Left ventricle myocardium inferior (tissue), 1 donor: Measurements from ENCODE around the gene KDM5B. TPM values are rescaled to one million over a fixed set of nuclear protein-coding genes. Genes with fewer than 3 reads are reported as not detected.
"Not testable (repeated sequence)": the region's sequence is repeated elsewhere in the genome, so short reads cannot be mapped to it uniquely, and the experiment has no call there.

Experiments
- DNase-seq: peaks from one replicate; pipeline ENCODE4 v3.0.0-alpha.2; 2020
- H3K27ac ChIP-seq: fragments of 200-600 bp; replicated peaks from 2 replicates; pipeline ENCODE4 v1.8.0; 2021
- H3K27me3 ChIP-seq: fragments of 200-600 bp; 2 replicates; pipeline ENCODE4 v1.8.0; 2021; ENCODE audit warnings: low read depth
- H3K36me3 ChIP-seq: fragments of 200-600 bp; 2 replicates; pipeline ENCODE4 v1.8.0; 2021
- H3K4me1 ChIP-seq: fragments of 200-600 bp; 2 replicates; pipeline ENCODE4 v1.8.0; 2021
- H3K4me3 ChIP-seq: fragments of 200-600 bp; 2 replicates; pipeline ENCODE4 v1.8.0; 2021; ENCODE audit warnings: mild to moderate bottlenecking, moderate library complexity
- H3K9me3 ChIP-seq: fragments of 200-600 bp; replicated peaks from 2 replicates; pipeline ENCODE4 v1.8.0; 2021
- CTCF ChIP-seq: fragments of 200-600 bp; IDR thresholded peaks from 2 replicates; pipeline ENCODE4 v1.8.0; 2021; ENCODE audit warnings: antibody characterized with exemption, mild to moderate bottlenecking, borderline replicate concordance
- intact Hi-C: fragments of 100-400 bp; cut with micrococcal nuclease; formaldehyde crosslinking; loops from one replicate; pipeline ENCODE4 v1.11.0; 2022
- total RNA-seq: library from RNA; stranded (reverse); fragmentation: NEBNext Ultra II Directional; extraction: Animal tissue kit (Norgen Biotek cat#: 25700); gene quantifications from one replicate; pipeline ENCODE4 v1.2.1, GENCODE V29; 2021
- donor health status: DM: no; HTN: yes; CAD: no; lungs with severe emphysema.

Gene KDM5B
- total RNA-seq, 1 donor from 2014 or later: 11.9 TPM

- Histone ChIP-seq H3K9me3 (no peaks in the 10 kb centered on the region), H3K27ac (no peak overlapping the region), H3K4me1 (no peaks in the 10 kb centered on the region), H3K4me3 (no peak overlapping the region), H3K27me3 (no peaks in the 10 kb centered on the region), H3K36me3 (peaks cover 62% of the 10 kb centered on the region)
- no peak for TF ChIP-seq CTCF
- DNase-seq: no peak
- intact Hi-C loops: no loop called here
Observed at GRCh38 chr1:202742496-202742895, 65.7 kb downstream of the KDM5B start.

- Histone ChIP-seq H3K4me3 (no peak overlapping the region), H3K27me3 (no peaks in the 10 kb centered on the region), H3K4me1 (no peaks in the 10 kb centered on the region), H3K27ac (no peak overlapping the region), H3K36me3 (peaks cover 79% of the 10 kb centered on the region), H3K9me3 (no peaks in the 10 kb centered on the region)
- no peak for DNase-seq
- intact Hi-C loops: no loop called here
- no peak for TF ChIP-seq CTCF
Observed at GRCh38 chr1:202733251-202733650, 75.0 kb downstream of the KDM5B start.

GRCh38 chr1:202728951-202729350 is 79.3 kb downstream of the KDM5B start:
- no peak overlapping the region for H3K27ac ChIP-seq
- H3K9me3 ChIP-seq: no peaks in the 10 kb centered on the region
- no peak for DNase-seq
- no peaks in the 10 kb centered on the region for H3K27me3 ChIP-seq
- intact Hi-C loops: loop anchor here (10.0 kb wide), 1 partner anchor 384 kb away; the partner anchor contains the start of genes PPP1R12B and UBE2T
- no peak overlapping the region for H3K4me3 ChIP-seq
- H3K36me3 ChIP-seq: peaks cover 82% of the 10 kb centered on the region
- TF ChIP-seq CTCF: no peak
- no peaks in the 10 kb centered on the region for H3K4me1 ChIP-seq

GRCh38 chr1:202725526-202725925 is 82.7 kb downstream of the KDM5B start:
- H3K27ac ChIP-seq: no peak overlapping the region
- no peak overlapping the region for H3K4me3 ChIP-seq
- H3K9me3 ChIP-seq: no peaks in the 10 kb centered on the region
- TF ChIP-seq CTCF: no peak
- no peaks in the 10 kb centered on the region for H3K4me1 ChIP-seq
- H3K27me3 ChIP-seq: no peaks in the 10 kb centered on the region
- H3K36me3 ChIP-seq: peaks cover 50% of the 10 kb centered on the region
- intact Hi-C loops: loop anchor here (10.0 kb wide), 1 partner anchor 381 kb away; the partner anchor contains the start of genes PPP1R12B and UBE2T
- no peak for DNase-seq

- no peaks in the 10 kb centered on the region for H3K4me1 ChIP-seq
- intact Hi-C loops: loop anchor here (10.0 kb wide), 1 partner anchor 379 kb away; the partner anchor contains the start of genes PPP1R12B and UBE2T
- no peak for DNase-seq
- H3K9me3 ChIP-seq: no peaks in the 10 kb centered on the region
- peaks cover 32% of the 10 kb centered on the region for H3K36me3 ChIP-seq
- H3K27ac ChIP-seq: no peak overlapping the region
- no peak overlapping the region for H3K4me3 ChIP-seq
- no peak for TF ChIP-seq CTCF
- no peaks in the 10 kb centered on the region for H3K27me3 ChIP-seq
Observed at GRCh38 chr1:202723708-202724107, 84.5 kb downstream of the KDM5B start.

GRCh38 chr1:202723046-202723445 is 85.2 kb downstream of the KDM5B start:
- not testable (repeated sequence) for H3K4me3 ChIP-seq, H3K27me3 ChIP-seq, H3K4me1 ChIP-seq, H3K27ac ChIP-seq, H3K9me3 ChIP-seq, DNase-seq
- intact Hi-C loops: loop anchor here (10.0 kb wide), 1 partner anchor 378 kb away; the partner anchor contains the start of genes PPP1R12B and UBE2T
- peaks cover 25% of the 10 kb centered on the region for H3K36me3 ChIP-seq
